ENCODE results near the gene TACR2. TPM values are rescaled to one million over a fixed set of nuclear protein-coding genes. Genes with fewer than 3 reads are reported as not detected.

The TACR2 gene
- total RNA-seq, 8 experiments from 2014 or later = 0.38 to 1.2 (median 0.56) TPM

- Histone ChIP-seq H3K4me1 (replicated peaks in 1 of 2) (peaks cover 12% of the 10 kb centered on the region in 2 donors), H3K27ac (no peak overlapping the region), H3K4me3 (no peak overlapping the region)
- peak in 1 of 8 experiments; percentile 14 for ATAC-seq (replicated peaks in 6 of 8)
- WGBS, 10 experiments = 17 to 100% (median 76%) methylated on average over 1 to 3 of the region's 3 CpGs
- in situ Hi-C loops (cut with MboI; ENCODE audit: low pct_unique_long_range_greater_than_20kb in 2 of 9, low sequenced_read_pairs in 9 of 9, unreplicated experiment in 9 of 9) = loop anchor here in 5 of 9 experiments (10.0 to 25.0 kb wide), 3 partner anchors 169 to 391 kb away; partner anchors contain the start of gene FAM241B (in 4 of the 5)
Observed at GRCh38 chr10:69403519-69403918, 13.2 kb downstream of the TACR2 start.

GRCh38 chr10:69403066-69403465 lies 13.7 kb downstream of the TACR2 start:
- Histone ChIP-seq H3K4me1 (replicated peaks in 1 of 2) (peaks cover 12% of the 10 kb centered on the region in 2 donors), H3K27ac (no peak overlapping the region), H3K4me3 (no peak overlapping the region)
- ATAC-seq (replicated peaks in 6 of 8) = no peak
- WGBS, 10 experiments = no CpG with 5 or more reads among the region's 1 CpG
- in situ Hi-C loops (cut with MboI; ENCODE audit: low pct_unique_long_range_greater_than_20kb in 2 of 9, low sequenced_read_pairs in 9 of 9, unreplicated experiment in 9 of 9) = loop anchor here in 5 of 9 experiments (10.0 to 25.0 kb wide), 3 partner anchors 168 to 391 kb away; partner anchors contain the start of gene FAM241B (in 4 of the 5)

- peaks cover 12% of the 10 kb centered on the region in 2 donors for H3K4me1 ChIP-seq (replicated peaks in 1 of 2)
- WGBS, 10 experiments = 100% methylated on average over 1 of the region's 6 CpGs; no CpG with 5 or more reads in 9 of the 10 experiments
- ATAC-seq (replicated peaks in 6 of 8) = no peak
- no peak overlapping the region for H3K27ac ChIP-seq
- no peak overlapping the region for H3K4me3 ChIP-seq
- in situ Hi-C loops (cut with MboI; ENCODE audit: low pct_unique_long_range_greater_than_20kb in 2 of 9, low sequenced_read_pairs in 9 of 9, unreplicated experiment in 9 of 9) = loop anchor here in 5 of 9 experiments (10.0 to 25.0 kb wide), 3 partner anchors 168 to 390 kb away; partner anchors contain the start of gene FAM241B (in 4 of the 5)
Observed at GRCh38 chr10:69402386-69402785, 14.3 kb downstream of the TACR2 start.

GRCh38 chr10:69401416-69401815 lies 15.3 kb downstream of the TACR2 start:
- no peak for ATAC-seq (replicated peaks in 6 of 8)
- WGBS, 10 experiments = 76 to 100% (median 100%) methylated on average over 1 to 4 of the region's 11 CpGs; no CpG with 5 or more reads in 5 of the 10 experiments
- H3K4me3 ChIP-seq = no peak overlapping the region
- in situ Hi-C loops (cut with MboI; ENCODE audit: low pct_unique_long_range_greater_than_20kb in 2 of 9, low sequenced_read_pairs in 9 of 9, unreplicated experiment in 9 of 9) = loop anchor here in 5 of 9 experiments (10.0 to 25.0 kb wide), 3 partner anchors 167 to 389 kb away; partner anchors contain the start of gene FAM241B (in 4 of the 5)
- peaks cover 7% of the 10 kb centered on the region in 2 donors for H3K4me1 ChIP-seq (replicated peaks in 1 of 2)
- H3K27ac ChIP-seq = no peak overlapping the region

- in situ Hi-C loops (cut with MboI; ENCODE audit: low pct_unique_long_range_greater_than_20kb in 2 of 9, low sequenced_read_pairs in 9 of 9, unreplicated experiment in 9 of 9) = loop anchor here in 5 of 9 experiments (10.0 to 25.0 kb wide), 3 partner anchors 166 to 389 kb away; partner anchors contain the start of gene FAM241B (in 4 of the 5)
- WGBS, 10 experiments = 80 to 100% (median 97%) methylated on average over 1 to 18 of the region's 23 CpGs; no CpG with 5 or more reads in 2 of the 10 experiments
- no peak for ATAC-seq (replicated peaks in 6 of 8)
- Histone ChIP-seq H3K27ac (no peak overlapping the region), H3K4me1 (replicated peaks in 1 of 2) (peaks cover 2% of the 10 kb centered on the region in 2 donors), H3K4me3 (no peak overlapping the region)
Observed at GRCh38 chr10:69400936-69401335, 15.8 kb downstream of the TACR2 start.

- WGBS, 10 experiments = 79 to 100% (median 94%) methylated on average over 1 to 11 of the region's 16 CpGs; no CpG with 5 or more reads in 6 of the 10 experiments
- Histone ChIP-seq H3K27ac (no peak overlapping the region), H3K4me3 (no peak overlapping the region), H3K4me1 (replicated peaks in 1 of 2) (no peaks in the 10 kb centered on the region)
- in situ Hi-C loops (cut with MboI; ENCODE audit: low pct_unique_long_range_greater_than_20kb in 2 of 9, low sequenced_read_pairs in 9 of 9, unreplicated experiment in 9 of 9) = loop anchor here in 5 of 9 experiments (10.0 to 25.0 kb wide), 3 partner anchors 161 to 174 kb away; partner anchors contain the start of gene HKDC1 (in 1 of the 5)
- no peak for ATAC-seq (replicated peaks in 6 of 8)
Observed at GRCh38 chr10:69398466-69398865, 18.3 kb downstream of the TACR2 start.

- H3K4me1 ChIP-seq (replicated peaks in 1 of 2) = no peaks in the 10 kb centered on the region
- H3K4me3 ChIP-seq = no peak overlapping the region
- H3K27ac ChIP-seq = no peak overlapping the region
- 22 to 100% (median 100%) methylated on average over 1 of the region's 1 CpG; no CpG with 5 or more reads in 1 of the 10 experiments for WGBS, 10 experiments
- ATAC-seq (replicated peaks in 6 of 8) = no peak
- in situ Hi-C loops (cut with MboI; ENCODE audit: low pct_unique_long_range_greater_than_20kb in 2 of 9, low sequenced_read_pairs in 9 of 9, unreplicated experiment in 9 of 9) = loop anchor here in 5 of 9 experiments (10.0 to 25.0 kb wide), 3 partner anchors 161 to 173 kb away; partner anchors contain the start of gene HKDC1 (in 1 of the 5)
Observed at GRCh38 chr10:69397972-69398371, 18.7 kb downstream of the TACR2 start.

- H3K4me3 ChIP-seq = no peak overlapping the region
- in situ Hi-C loops (cut with MboI; ENCODE audit: low pct_unique_long_range_greater_than_20kb in 2 of 9, low sequenced_read_pairs in 9 of 9, unreplicated experiment in 9 of 9) = loop anchor here in 6 of 9 experiments (5.0 to 25.0 kb wide), 4 partner anchors 157 to 169 kb away; partner anchors contain the start of gene HKDC1 (in 1 of the 6)
- WGBS, 10 experiments = 50 to 100% (median 100%) methylated on average over 1 of the region's 1 CpG; no CpG with 5 or more reads in 5 of the 10 experiments
- peaks cover 13 to 18% of the 10 kb centered on the region in 2 donors for H3K4me1 ChIP-seq (replicated peaks in 1 of 2)
- no peak for ATAC-seq (replicated peaks in 6 of 8)
- H3K27ac ChIP-seq = no peak overlapping the region
Observed at GRCh38 chr10:69394020-69394419, 22.7 kb downstream of the TACR2 start.

GRCh38 chr10:69392481-69393000 lies 24.2 kb downstream of the TACR2 start:
- Histone ChIP-seq H3K27ac (peak overlapping the region in 1 of 2 donors; percentile 0), H3K4me1 (replicated peaks in 1 of 2) (peaks cover 13 to 18% of the 10 kb centered on the region in 2 donors), H3K4me3 (no peak overlapping the region)
- WGBS, 10 experiments = 0 to 100% (median 15%) methylated on average over 1 to 7 of the region's 7 CpGs; no CpG with 5 or more reads in 2 of the 10 experiments
- peak; percentile 61 to 96 (median 90) for ATAC-seq (replicated peaks in 6 of 8)
- in situ Hi-C loops (cut with MboI; ENCODE audit: low pct_unique_long_range_greater_than_20kb in 2 of 9, low sequenced_read_pairs in 9 of 9, unreplicated experiment in 9 of 9) = loop anchor here in 6 of 9 experiments (5.0 to 25.0 kb wide), 4 partner anchors 155 to 168 kb away; partner anchors contain the start of gene HKDC1 (in 1 of the 6)

- H3K4me1 ChIP-seq (replicated peaks in 1 of 2) = peaks cover 13 to 18% of the 10 kb centered on the region in 2 donors
- in situ Hi-C loops (cut with MboI; ENCODE audit: low pct_unique_long_range_greater_than_20kb in 2 of 9, low sequenced_read_pairs in 9 of 9, unreplicated experiment in 9 of 9) = loop anchor here in 6 of 9 experiments (5.0 to 25.0 kb wide), 4 partner anchors 154 to 166 kb away; partner anchors contain the start of gene HKDC1 (in 1 of the 6)
- H3K4me3 ChIP-seq = no peak overlapping the region
- WGBS, 10 experiments = 77 to 100% (median 96%) methylated on average over 2 to 6 of the region's 6 CpGs; no CpG with 5 or more reads in 2 of the 10 experiments
- ATAC-seq (replicated peaks in 6 of 8) = no peak
- no peak overlapping the region for H3K27ac ChIP-seq
Observed at GRCh38 chr10:69391158-69391557, 25.6 kb downstream of the TACR2 start.

- WGBS, 10 experiments = 0 to 57% (median 31%) methylated on average over 2 to 7 of the region's 8 CpGs; no CpG with 5 or more reads in 3 of the 10 experiments
- H3K27ac ChIP-seq = peak overlapping the region; percentile 9 to 26
- in situ Hi-C loops (cut with MboI; ENCODE audit: low pct_unique_long_range_greater_than_20kb in 2 of 9, low sequenced_read_pairs in 9 of 9, unreplicated experiment in 9 of 9) = loop anchor here in 8 of 9 experiments (5.0 to 25.0 kb wide), 4 partner anchors 153 to 165 kb away; partner anchors contain the start of gene HKDC1 (in 1 of the 8)
Observed at GRCh38 chr10:69389827-69390490, 26.8 kb downstream of the TACR2 start.

GRCh38 chr10:69388488-69388887 lies 28.2 kb downstream of the TACR2 start:
- Histone ChIP-seq H3K27ac (no peak overlapping the region), H3K4me3 (no peak overlapping the region), H3K4me1 (replicated peaks in 1 of 2) (peaks cover 13 to 18% of the 10 kb centered on the region in 2 donors)
- 83 to 100% (median 100%) methylated on average over 1 to 2 of the region's 2 CpGs; no CpG with 5 or more reads in 1 of the 10 experiments for WGBS, 10 experiments
- in situ Hi-C loops (cut with MboI; ENCODE audit: low pct_unique_long_range_greater_than_20kb in 2 of 9, low sequenced_read_pairs in 9 of 9, unreplicated experiment in 9 of 9) = loop anchor here in 3 of 9 experiments (10.0 to 25.0 kb wide), 2 partner anchors 151 to 154 kb away; no protein-coding TSS in a partner anchor
- no peak for ATAC-seq (replicated peaks in 6 of 8)

More at GRCh38 chr10:69389827-69390490, 26.8 kb downstream of the TACR2 start:
- peak; percentile 31 to 94 (median 72) for ATAC-seq (replicated peaks in 6 of 8)
- H3K4me3 ChIP-seq = no peak overlapping the region
- peaks cover 13 to 18% of the 10 kb centered on the region in 2 donors for H3K4me1 ChIP-seq (replicated peaks in 1 of 2)
